Iris pigment epithelial cell (primary cell): ENCODE data around the gene SLC38A8.

Experiments
- DNase-seq: peaks from one replicate; pipeline ENCODE4 v3.0.0-alpha.2; 2011; ENCODE audit warnings: low read depth

The SLC38A8 gene

DNA sequence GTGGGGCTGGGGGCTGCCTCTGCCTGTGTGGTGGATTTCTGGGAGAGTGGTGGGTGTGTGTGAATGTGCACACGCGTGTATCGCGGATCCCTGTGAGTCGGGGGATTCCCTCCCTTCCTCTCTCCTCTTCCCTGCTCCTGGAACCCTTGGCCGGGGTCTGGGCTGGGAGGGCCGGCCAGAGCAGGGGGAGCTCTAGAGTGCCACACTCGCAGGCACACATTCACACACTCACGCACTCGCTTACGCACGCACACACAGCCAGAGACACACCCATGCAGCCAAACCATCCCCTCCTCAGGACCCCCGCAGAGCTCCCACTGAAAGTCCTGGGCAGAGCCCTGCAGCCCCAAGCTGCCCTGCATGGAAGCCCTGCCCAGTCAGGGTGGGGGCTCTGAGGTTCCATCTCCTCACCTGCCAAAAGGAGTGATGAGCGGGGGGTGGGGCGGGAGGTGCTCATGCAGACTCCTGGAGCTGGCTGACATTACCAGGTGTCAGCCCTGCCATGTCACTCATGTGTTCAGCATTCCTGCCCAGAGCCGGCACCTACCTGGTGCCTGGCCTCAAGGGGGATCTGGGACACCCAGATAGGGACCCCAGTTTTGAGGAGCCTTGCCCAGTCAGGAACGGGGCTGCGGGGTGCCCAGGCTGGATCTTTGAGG lies 72.7 kb downstream of the SLC38A8 start:
- no peak for DNase-seq

DNA sequence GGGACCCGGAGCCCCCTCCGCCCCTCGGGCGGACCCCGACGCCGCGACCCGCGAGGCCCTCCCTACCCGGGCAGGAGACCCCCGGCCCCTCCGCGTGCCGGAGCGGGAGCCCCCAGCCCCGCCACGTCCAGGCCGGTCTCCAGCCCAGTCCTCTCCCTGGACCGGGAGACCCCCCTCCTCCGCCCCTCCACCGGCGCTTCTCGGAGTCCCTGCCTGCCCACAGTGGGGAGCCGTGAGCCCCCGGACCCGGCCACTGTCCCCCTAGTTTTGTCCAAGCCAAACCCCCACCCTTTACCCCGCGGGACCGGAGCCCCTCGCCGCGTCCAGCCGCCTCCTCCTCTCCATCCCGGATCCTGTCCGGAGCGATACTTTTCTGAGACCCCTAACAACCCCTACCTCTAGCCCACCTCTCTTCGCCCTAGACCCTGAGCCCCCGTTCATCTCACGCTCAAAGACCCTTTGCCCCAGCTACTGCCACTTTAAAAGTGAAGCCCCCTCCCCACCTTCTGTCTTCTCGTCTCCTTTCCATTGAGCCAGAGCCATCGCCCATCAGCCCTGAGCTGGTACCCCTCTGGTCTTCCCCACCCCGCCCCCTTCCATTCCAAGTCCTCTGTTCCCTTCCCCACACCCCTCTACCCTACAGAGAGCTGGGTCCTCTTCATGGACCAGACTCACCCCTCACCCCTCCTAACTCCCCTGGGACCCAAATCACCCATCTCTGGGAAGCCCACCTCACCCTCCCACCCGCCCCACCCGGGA lies 73.5 kb downstream of the SLC38A8 start:
- DNase-seq, result no peak

DNA sequence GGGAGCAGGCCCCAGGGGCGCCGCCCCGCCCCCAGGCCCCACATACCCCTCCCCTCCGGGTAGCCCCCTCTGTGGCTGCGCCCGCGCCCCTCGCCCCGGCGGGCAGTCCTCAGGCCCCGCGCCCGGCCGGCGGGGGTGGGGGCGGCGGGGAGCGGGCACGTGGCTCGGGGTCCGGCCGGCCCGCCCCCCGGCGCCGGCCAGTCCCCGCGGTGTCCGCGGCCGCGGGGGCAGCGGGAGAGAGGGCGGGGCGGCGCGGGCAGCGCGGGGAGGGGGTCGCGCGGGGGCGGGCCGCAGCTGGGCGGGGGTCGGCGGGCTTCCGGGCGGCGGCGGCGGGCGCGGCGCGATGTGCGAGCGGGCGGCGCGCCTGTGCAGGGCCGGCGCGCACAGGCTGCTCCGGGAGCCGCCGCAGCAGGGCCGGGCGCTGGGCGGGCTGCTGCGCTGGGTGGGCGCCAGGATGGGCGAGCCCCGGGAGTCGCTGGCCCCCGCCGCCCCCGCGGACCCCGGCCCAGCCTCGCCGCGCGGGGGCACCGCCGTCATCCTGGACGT lies 74.2 kb downstream of the SLC38A8 start:
- DNase-seq, result no peak

DNA sequence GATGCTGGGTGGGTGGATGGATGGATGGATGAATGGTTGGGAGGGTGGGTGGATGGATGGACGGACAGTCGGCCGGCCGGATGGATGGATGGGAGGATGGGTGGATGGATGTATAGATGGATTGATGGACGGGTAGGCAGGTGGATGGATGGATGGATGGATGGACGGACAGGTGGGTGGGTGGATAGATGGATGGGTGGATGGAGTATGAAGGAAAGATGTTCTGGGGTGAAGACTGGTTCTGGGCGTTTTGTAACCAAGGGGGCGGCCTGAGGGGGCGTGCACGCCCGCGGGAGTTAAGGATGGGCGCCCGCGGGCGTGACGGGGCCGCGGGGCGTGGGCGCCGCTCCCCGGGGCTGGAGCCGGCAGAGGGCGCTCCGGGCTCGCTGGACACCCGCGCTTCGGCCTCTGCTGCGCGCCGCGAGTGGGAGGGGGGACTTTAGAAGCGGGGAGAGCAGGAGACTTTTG lies 74.7 kb downstream of the SLC38A8 start, which contains the start of gene NECAB2:
Gene NECAB2 (plus strand): TSS at position 407 of the 468 bp plus-strand sequence. CDS start 405 bp downstream, outside the sequence.
- DNase-seq, result peak; percentile 20

DNA sequence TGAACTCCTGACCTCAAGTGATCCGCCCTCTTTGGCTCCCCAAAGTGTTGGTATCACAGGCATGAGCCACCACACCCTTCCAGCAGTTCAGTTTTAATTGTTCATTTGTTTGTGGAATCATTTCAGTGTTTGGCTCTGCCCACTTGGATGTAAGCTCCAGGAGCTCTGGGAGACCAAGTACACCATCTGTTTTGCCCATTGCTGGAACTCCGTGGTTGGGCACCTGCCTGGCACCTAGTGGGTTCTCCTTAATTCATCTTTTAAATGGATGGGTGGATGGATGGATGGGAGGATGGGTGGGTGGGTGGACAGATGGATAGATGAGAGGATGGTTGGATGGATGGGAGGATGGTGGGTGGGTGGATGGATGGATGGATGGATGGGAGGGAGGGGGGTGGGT lies 75.5 kb downstream of the SLC38A8 start:
- no peak for DNase-seq

DNA sequence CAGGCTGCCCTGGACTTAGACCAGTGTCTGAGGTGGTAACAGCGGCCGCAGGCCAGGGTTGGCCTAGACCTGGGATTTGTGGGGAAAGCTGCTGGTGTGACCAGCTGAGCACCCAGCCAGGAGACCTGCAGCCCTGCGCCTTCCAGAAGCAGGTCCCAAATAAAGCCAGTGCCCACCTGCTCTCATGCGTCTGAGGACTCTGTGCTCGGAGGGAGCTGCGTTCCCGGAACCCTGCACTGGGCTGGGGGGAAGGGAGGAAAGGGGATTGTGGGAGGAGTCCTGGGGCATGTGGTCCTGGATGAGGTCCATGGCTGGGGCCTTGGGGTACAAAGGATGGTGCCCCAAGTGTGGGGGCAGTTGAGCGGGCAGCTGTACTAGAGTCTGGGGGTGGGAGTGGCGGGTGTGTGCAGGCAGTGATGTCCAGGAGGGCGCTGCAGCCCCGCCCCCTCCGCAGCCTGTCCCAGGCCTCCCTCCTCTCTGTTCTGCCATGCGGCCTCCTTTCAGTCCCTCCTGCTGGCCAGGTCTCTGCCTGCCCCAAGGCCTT lies 76.4 kb downstream of the SLC38A8 start:
- no peak for DNase-seq

DNA sequence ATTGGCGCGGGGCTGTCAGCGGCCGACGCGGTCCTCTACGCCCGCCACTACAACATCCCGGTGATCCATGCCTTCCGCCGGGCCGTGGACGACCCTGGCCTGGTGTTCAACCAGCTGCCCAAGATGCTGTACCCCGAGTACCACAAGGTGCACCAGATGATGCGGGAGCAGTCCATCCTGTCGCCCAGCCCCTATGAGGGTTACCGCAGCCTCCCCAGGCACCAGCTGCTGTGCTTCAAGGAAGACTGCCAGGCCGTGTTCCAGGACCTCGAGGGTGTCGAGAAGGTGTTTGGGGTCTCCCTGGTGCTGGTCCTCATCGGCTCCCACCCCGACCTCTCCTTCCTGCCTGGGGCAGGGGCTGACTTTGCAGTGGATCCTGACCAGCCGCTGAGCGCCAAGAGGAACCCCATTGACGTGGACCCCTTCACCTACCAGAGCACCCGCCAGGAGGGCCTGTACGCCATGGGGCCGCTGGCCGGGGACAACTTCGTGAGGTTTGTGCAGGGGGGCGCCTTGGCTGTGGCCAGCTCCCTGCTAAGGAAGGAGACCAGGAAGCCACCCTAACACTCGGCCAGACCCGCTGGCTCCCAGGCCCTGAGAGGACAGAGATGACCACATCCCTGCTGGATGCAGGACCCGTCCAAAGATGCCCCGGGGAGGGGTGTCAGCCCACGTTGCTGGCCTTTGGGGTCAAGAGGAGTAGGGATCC lies 77.0 kb downstream of the SLC38A8 start:
- no peak for DNase-seq

DNA sequence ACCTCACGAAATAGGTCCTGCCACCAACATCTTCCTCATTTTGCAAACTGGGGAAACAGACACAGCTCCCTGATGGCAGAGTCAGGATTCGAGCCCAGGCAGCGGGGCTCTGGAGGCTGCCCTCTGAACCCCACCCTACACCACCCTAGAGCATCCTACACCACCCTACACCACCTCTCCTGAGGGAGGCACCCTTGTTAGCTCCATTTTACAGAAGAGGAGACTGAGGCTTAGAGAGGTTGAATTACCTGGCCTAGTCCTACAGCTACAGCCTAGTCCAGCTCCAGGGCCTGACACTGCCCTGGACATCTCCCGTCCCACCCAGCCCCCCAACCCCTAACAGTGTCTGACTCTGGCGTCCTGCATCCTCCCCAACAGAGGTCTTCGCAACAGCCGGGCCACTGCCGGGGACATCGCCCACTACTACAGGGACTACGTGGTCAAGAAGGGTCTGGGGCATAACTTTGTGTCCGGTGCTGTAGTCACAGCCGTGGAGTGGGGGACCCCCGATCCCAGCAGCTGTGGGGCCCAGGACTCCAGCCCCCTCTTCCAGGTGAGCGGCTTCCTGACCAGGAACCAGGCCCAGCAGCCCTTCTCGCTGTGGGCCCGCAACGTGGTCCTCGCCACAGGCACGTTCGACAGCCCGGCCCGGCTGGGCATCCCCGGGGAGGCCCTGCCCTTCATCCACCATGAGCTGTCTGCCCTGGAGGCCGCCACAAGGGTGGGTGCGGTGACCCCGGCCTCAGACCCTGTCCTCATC lies 77.7 kb downstream of the SLC38A8 start:
- DNase-seq, result no peak

DNA sequence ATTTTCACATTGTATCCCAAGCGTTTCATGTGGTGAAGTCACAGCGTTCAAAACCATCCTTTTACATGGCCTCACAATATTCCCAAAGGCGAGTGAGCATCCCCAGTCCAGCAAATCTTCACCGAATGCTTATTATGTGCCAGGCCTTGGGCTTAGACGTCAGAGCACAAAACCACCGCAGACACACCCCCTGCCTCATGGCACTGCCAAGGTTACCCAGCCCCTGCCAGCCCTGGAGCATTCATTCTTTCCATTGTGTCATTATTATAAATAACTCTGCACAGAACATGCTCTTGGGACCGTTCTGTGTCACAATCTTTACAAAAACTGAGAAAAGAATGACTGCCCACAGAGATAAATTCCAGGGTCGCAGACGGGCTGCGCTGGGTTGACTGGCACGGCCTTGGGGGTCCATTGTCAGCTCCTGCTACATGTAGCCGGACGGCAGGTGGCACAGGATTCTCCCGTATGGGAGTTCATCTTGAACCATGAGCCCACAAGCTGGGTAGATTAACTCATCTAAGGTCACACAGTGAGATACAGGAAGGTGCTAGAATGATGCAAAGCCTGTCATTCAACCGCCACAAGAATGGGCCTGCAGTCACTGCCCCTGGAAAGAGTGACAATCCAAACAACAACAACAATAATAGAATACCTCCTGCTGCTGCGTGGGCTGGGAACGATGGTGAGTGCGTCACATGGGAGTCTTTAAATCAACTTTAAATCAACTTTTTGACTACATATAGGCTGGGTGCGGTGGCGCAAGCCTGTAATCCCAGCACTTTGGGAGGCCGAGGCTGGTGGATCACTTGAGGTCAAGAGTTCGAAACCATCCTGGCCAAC lies 79.1 kb downstream of the SLC38A8 start:
- DNase-seq, result no peak

DNA sequence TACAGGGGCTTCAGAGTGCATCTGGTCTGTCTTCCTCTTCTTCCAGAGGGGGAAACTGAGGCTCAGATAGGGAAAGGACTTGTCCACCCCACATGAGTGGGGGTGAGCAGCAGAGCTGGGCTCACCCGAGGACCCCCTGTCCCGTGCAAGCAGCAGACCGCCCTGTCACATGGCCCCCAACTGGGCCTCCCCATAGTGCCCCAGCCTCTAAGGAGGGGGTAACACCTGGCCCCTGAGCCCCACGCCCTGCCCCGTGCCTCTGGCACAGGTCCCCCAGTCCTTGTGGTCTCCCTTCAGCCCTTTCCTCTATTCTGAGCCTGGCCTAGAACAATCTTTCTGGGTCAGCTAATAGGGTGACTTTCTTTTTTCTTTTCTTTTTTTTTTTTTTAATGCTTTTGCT lies 81.0 kb downstream of the SLC38A8 start:
- DNase-seq, result no peak

DNA sequence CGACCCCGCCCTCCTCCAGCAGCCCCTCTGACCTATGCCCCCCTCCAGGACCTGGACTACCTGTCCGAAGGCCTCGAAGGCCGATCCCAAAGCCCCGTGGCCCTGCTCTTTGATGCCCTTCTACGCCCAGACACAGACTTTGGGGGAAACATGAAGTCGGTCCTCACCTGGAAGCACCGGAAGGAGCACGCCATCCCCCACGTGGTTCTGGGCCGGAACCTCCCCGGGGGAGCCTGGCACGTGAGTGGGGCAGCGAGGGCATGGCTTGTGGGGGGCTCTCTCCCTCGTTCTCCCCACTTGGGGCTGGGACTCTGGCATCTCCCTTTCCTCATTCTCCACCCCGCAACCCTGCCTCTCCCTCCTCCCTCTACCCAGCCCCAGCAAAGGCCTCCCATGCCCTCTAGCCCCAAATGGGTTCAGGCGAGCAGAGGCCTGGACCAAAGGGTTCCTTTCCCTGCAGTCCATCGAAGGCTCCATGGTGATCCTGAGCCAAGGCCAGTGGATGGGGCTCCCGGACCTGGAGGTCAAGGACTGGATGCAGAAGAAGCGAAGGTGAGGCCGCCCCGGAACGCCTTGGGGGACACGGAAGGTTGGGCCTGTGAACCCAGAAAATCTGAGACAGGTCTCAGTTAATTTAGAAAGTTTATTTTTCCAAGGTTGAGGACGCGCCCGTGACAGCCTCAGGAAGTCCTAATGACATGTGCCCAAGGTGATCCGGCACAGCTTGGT lies 81.9 kb downstream of the SLC38A8 start:
- DNase-seq, result no peak
